Measurements from ENCODE around the gene CLDN22. TPM values are rescaled to one million over a fixed set of nuclear protein-coding genes. Genes with fewer than 3 reads are reported as not detected.

Gene CLDN22
- total and polyA plus RNA-seq, 9 of the 15 experiments (the other 6 are each of a cell fraction or from before 2014, with no cell fraction given) = 0.21 TPM; not detected in 8

GRCh38 chr4:183332447-183332846 is 12.4 kb upstream of the CLDN22 start (continued):
- TF ChIP-seq, protein P1, sequence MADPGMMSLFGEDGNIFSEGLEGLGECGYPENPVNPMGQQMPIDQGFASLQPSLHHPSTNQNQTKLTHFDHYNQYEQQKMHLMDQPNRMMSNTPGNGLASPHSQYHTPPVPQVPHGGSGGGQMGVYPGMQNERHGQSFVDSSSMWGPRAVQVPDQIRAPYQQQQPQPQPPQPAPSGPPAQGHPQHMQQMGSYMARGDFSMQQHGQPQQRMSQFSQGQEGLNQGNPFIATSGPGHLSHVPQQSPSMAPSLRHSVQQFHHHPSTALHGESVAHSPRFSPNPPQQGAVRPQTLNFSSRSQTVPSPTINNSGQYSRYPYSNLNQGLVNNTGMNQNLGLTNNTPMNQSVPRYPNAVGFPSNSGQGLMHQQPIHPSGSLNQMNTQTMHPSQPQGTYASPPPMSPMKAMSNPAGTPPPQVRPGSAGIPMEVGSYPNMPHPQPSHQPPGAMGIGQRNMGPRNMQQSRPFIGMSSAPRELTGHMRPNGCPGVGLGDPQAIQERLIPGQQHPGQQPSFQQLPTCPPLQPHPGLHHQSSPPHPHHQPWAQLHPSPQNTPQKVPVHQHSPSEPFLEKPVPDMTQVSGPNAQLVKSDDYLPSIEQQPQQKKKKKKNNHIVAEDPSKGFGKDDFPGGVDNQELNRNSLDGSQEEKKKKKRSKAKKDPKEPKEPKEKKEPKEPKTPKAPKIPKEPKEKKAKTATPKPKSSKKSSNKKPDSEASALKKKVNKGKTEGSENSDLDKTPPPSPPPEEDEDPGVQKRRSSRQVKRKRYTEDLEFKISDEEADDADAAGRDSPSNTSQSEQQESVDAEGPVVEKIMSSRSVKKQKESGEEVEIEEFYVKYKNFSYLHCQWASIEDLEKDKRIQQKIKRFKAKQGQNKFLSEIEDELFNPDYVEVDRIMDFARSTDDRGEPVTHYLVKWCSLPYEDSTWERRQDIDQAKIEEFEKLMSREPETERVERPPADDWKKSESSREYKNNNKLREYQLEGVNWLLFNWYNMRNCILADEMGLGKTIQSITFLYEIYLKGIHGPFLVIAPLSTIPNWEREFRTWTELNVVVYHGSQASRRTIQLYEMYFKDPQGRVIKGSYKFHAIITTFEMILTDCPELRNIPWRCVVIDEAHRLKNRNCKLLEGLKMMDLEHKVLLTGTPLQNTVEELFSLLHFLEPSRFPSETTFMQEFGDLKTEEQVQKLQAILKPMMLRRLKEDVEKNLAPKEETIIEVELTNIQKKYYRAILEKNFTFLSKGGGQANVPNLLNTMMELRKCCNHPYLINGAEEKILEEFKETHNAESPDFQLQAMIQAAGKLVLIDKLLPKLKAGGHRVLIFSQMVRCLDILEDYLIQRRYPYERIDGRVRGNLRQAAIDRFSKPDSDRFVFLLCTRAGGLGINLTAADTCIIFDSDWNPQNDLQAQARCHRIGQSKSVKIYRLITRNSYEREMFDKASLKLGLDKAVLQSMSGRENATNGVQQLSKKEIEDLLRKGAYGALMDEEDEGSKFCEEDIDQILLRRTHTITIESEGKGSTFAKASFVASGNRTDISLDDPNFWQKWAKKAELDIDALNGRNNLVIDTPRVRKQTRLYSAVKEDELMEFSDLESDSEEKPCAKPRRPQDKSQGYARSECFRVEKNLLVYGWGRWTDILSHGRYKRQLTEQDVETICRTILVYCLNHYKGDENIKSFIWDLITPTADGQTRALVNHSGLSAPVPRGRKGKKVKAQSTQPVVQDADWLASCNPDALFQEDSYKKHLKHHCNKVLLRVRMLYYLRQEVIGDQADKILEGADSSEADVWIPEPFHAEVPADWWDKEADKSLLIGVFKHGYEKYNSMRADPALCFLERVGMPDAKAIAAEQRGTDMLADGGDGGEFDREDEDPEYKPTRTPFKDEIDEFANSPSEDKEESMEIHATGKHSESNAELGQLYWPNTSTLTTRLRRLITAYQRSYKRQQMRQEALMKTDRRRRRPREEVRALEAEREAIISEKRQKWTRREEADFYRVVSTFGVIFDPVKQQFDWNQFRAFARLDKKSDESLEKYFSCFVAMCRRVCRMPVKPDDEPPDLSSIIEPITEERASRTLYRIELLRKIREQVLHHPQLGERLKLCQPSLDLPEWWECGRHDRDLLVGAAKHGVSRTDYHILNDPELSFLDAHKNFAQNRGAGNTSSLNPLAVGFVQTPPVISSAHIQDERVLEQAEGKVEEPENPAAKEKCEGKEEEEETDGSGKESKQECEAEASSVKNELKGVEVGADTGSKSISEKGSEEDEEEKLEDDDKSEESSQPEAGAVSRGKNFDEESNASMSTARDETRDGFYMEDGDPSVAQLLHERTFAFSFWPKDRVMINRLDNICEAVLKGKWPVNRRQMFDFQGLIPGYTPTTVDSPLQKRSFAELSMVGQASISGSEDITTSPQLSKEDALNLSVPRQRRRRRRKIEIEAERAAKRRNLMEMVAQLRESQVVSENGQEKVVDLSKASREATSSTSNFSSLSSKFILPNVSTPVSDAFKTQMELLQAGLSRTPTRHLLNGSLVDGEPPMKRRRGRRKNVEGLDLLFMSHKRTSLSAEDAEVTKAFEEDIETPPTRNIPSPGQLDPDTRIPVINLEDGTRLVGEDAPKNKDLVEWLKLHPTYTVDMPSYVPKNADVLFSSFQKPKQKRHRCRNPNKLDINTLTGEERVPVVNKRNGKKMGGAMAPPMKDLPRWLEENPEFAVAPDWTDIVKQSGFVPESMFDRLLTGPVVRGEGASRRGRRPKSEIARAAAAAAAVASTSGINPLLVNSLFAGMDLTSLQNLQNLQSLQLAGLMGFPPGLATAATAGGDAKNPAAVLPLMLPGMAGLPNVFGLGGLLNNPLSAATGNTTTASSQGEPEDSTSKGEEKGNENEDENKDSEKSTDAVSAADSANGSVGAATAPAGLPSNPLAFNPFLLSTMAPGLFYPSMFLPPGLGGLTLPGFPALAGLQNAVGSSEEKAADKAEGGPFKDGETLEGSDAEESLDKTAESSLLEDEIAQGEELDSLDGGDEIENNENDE (IDR thresholded peaks at IDR 0.05; ENCODE audit: low read depth, low read length) = no peak
- TF ChIP-seq ZNF316 (IDR thresholded peaks at IDR 0.05) (0 out of 2 replicates have a peak, but pooled peaks have one; percentile 11), C11orf30 (IDR thresholded peaks at IDR 0.05; ENCODE audit: low read depth) (peak; percentile 24), GTF2F1 (IDR thresholded peaks at IDR 0.05; ENCODE audit: low read depth, low read length) (no peak), SIN3A (IDR thresholded peaks at IDR 0.05; ENCODE audit: borderline replicate concordance in 2 of 2, control insufficient read depth in 1 of 2, low read depth in 2 of 2, low read length in 2 of 2) (no peak)

Measured in K562 (cell line).